K562 (cell line): ENCODE data around the gene MET. TPM values are rescaled to one million over a fixed set of nuclear protein-coding genes. Genes with fewer than 3 reads are reported as not detected.
A peak's percentile ranks its signal among the peaks of the same experiment; 100 is the strongest.

Experiments used
- ATAC-seq: fragments of 200-7000 bp; cut with Tn5 transposase; 3 replicates; pipeline ENCODE4 v1.9.1; 2020; ENCODE audit warnings: moderate library complexity
- BruUV-seq: library from RNA; stranded (reverse); fragments of 400-500 nt; replicated peaks from 2 replicates; lab custom pipeline; 2021; lab: Mats Ljungman, UMichigan
- CTCF ChIA-PET: fragments of 300-600 bp; formaldehyde crosslinking; extraction: SDS; loops from one replicate; lab custom pipeline; 2021; ENCODE audit warnings: low intra/inter-chr PET ratio; lab: Yijun Ruan, JAX
- POLR2A ChIA-PET: fragments of 300-600, 350-650 bp; sonication (Branson Sonifier 250); formaldehyde crosslinking; extraction: SDS; loops from one replicate; lab custom pipeline; 2021; ENCODE audit warnings: antibody characterized with exemption, inconsistent platforms; lab: Yijun Ruan, JAX
- DNase-seq, 4 experiments: peaks; one replicate each; pipeline versions ENCODE4 v3.0.0 to v3.0.0-alpha.2; 2011 to 2018; ENCODE audit warnings: low spot score in 3 of 4, mixed read lengths in 3 of 4; ENCODE audit errors: extremely low read depth in 1 of 4
- FAIRE-seq: peaks from 2 replicates; lab custom pipeline; 2011; peaks lifted over from hg19 to GRCh38; lab: Jason Lieb, UNC
- H2AFZ ChIP-seq: 2 replicates; pipeline ENCODE4 v1.6.0; 2011; ENCODE audit warnings: low read depth, low read length, control low read depth, inconsistent platforms
- H3K27ac ChIP-seq: fragments of 200-600 bp; 3 replicates; pipeline ENCODE4 v1.8.0; 2011; ENCODE audit warnings: low read depth, mild to moderate bottlenecking, control low read depth, inconsistent platforms, low read length, moderate library complexity, mixed read lengths; ENCODE audit errors: extremely low read depth
- H3K27me3 ChIP-seq, 2 experiments: fragments of 300-600 bp in 1 of 2; 2 replicates in 1 of 2; 3 replicates in 1 of 2; pipeline versions ENCODE4 v1.6.0 to v1.8.0; 2011; ENCODE audit warnings: inconsistent platforms in 2 of 2, low read length in 2 of 2, mild to moderate bottlenecking in 1 of 2, mixed read lengths in 1 of 2, moderate library complexity in 1 of 2; ENCODE audit not compliant: control insufficient read depth in 2 of 2, insufficient read depth in 2 of 2
- H3K36me3 ChIP-seq: fragments of 300-600 bp; 3 replicates; pipeline ENCODE4 v1.8.0; 2011; ENCODE audit warnings: mild to moderate bottlenecking, low read length, inconsistent platforms; ENCODE audit not compliant: control insufficient read depth, insufficient read depth
- H3K4me1 ChIP-seq, 2 experiments: fragments of 200-600 bp in 1 of 2; replicated peaks in 1 of 2; 2 replicates in 1 of 2; 3 replicates in 1 of 2; pipeline versions ENCODE4 v1.5.1 to v1.8.0; 2011; ENCODE audit warnings: inconsistent platforms in 2 of 2, low read length in 2 of 2, mild to moderate bottlenecking in 1 of 2, mixed read lengths in 1 of 2, moderate library complexity in 1 of 2; ENCODE audit not compliant: control insufficient read depth in 2 of 2, insufficient read depth in 2 of 2
- H3K4me2 ChIP-seq: 2 replicates; pipeline ENCODE4 v1.6.1; 2011; ENCODE audit warnings: low read length, control low read depth, inconsistent platforms, mixed read lengths; ENCODE audit not compliant: insufficient read depth
- H3K4me3 ChIP-seq: fragments of 200-600 bp; sonication (generic), shearing (Covaris generic); 2 replicates; pipeline ENCODE4 v1.5.1; 2016; ENCODE audit warnings: control low read depth, inconsistent platforms
- H3K79me2 ChIP-seq: fragments of 200-600 bp; 3 replicates; pipeline ENCODE4 v1.8.0; 2011; ENCODE audit warnings: low read length, inconsistent platforms; ENCODE audit not compliant: control insufficient read depth, insufficient read depth
- H3K9ac ChIP-seq, 2 experiments: 2 replicates each; pipeline versions ENCODE4 v1.6.0 to v1.6.1; 2011; ENCODE audit warnings: low read depth in 2 of 2, low read length in 2 of 2, control low read depth in 1 of 2, inconsistent platforms in 1 of 2, mild to moderate bottlenecking in 1 of 2, mixed read lengths in 1 of 2; ENCODE audit not compliant: insufficient read depth in 1 of 2
- H3K9me1 ChIP-seq: one replicate; pipeline ENCODE4 v1.6.0; 2011; ENCODE audit warnings: inconsistent platforms, mild to moderate bottlenecking, low read length, moderate library complexity; ENCODE audit not compliant: control insufficient read depth, insufficient read depth
- H3K9me3 ChIP-seq: replicated peaks from 2 replicates; pipeline ENCODE4 v1.5.1; 2011; ENCODE audit warnings: low read depth, low read length, inconsistent platforms; ENCODE audit not compliant: control insufficient read depth, insufficient read depth
- H4K20me1 ChIP-seq: replicated peaks from 2 replicates; pipeline ENCODE4 v1.6.1; 2011; ENCODE audit warnings: low read length, inconsistent platforms, mixed read lengths; ENCODE audit not compliant: control insufficient read depth, insufficient read depth
- ELF1 ChIP-seq: fragments of 200-800 bp; sonication (Bioruptor generic); IDR thresholded peaks from 2 replicates; pipeline ENCODE4 v1.6.1; 2016; ENCODE audit warnings: missing genetic modification characterization, missing compliant biosample characterization
- ESRRA ChIP-seq: fragments of 450-650 bp; IDR thresholded peaks from 2 replicates; pipeline ENCODE4 v1.6.1; 2014; ENCODE audit warnings: low read depth, mild to moderate bottlenecking, moderate library complexity, borderline replicate concordance
- HLTF ChIP-seq: fragments of 450-650 bp; IDR thresholded peaks from 2 replicates; pipeline ENCODE4 v1.6.1; 2016
- KDM4B ChIP-seq, 2 experiments: fragments of 450-650 bp in 1 of 2; sonication (generic) in 1 of 2; IDR thresholded peaks; 2 replicates each; pipeline ENCODE4 v1.6.1; 2016 to 2017; ENCODE audit warnings: borderline replicate concordance in 2 of 2, antibody characterized with exemption in 1 of 2, low read depth in 1 of 2, mild to moderate bottlenecking in 1 of 2
- RHOXF2B ChIP-seq: fragments of 250-450 bp; sonication (Bioruptor Pico); conservative IDR thresholded peaks from 2 replicates; pipeline ENCODE4 v1.5.1; 2021
- SPI1 ChIP-seq: IDR thresholded peaks from 2 replicates; pipeline ENCODE4 v1.6.1; 2011; ENCODE audit warnings: low read depth, low read length, control low read depth, borderline replicate concordance
- USF1 ChIP-seq: sonication (generic); formaldehyde crosslinking; IDR thresholded peaks from 2 replicates; pipeline ENCODE4 v1.9.0; 2022; ENCODE audit warnings: mild to moderate bottlenecking, missing genetic modification reagents
- ZNF609 ChIP-seq: sonication (generic); formaldehyde crosslinking; IDR thresholded peaks from 2 replicates; pipeline ENCODE4 v1.8.1; 2023; ENCODE audit warnings: missing genetic modification reagents, mild to moderate bottlenecking, borderline replicate concordance
- WGBS: fragments of 100-300 bp; shearing (Covaris generic); methylation state at CpG from one replicate; pipeline ENCODE4 v1.1.6; 2016; ENCODE audit warnings: low coverage, mixed read lengths; ENCODE audit not compliant: insufficient coverage; ENCODE audit errors: missing lambda C conversion rate; 5-methylcytosine and 5-hydroxymethylcytosine counted together
- in situ Hi-C: fragments of 300-500 bp; cut with MboI; formaldehyde crosslinking; loops from 4 replicates; pipeline ENCODE4 v1.15.0; 2018; ENCODE audit warnings: inconsistent platforms, mixed read lengths
- intact Hi-C: fragments of 100-400 bp; cut with micrococcal nuclease; formaldehyde crosslinking; loops from 2 replicates; pipeline ENCODE4 v1.14.2; 2022
- polyA plus RNA-seq, 8 experiments: library from polyadenylated mRNA; depleted of rRNA in 4 of 8; stranded (reverse) in 5 of 8; unstranded in 3 of 8; fragments of >200 nt; fragmentation: Nextera tagmentation in 2 of 8; fragmentation: Illumina TruSeq in 1 of 8; extraction: Ambion mirVana in 2 of 8; extraction: Trizol in 1 of 8; gene quantifications; 2 replicates each; pipeline versions ENCODE4 v1.2.1 to v1.2.3, GENCODE V29; 2011 to 2014; ENCODE audit warnings: inconsistent platforms in 1 of 8, missing spikeins in 1 of 8
- total RNA-seq, 7 experiments: library from RNA; depleted of rRNA in 6 of 7; stranded (reverse); fragments of >200 nt in 6 of 7; fragmentation: Illumina TruSeq in 2 of 7; extraction: Trizol in 2 of 7; gene quantifications; 2 replicates each; pipeline versions ENCODE4 v1.2.1 to v1.2.3, GENCODE V29; 2011 to 2021; ENCODE audit warnings: low replicate concordance in 1 of 7
- TF ChIP-seq, protein P1 (sequence below), 2 experiments: fragments of 450-650 bp in 1 of 2; sonication (generic) in 1 of 2; formaldehyde crosslinking; conservative IDR thresholded peaks; 2 replicates each; pipeline versions ENCODE4 v1.4.0 to v1.8.1; 2020 to 2022; ENCODE audit warnings: mild to moderate bottlenecking in 1 of 2, missing genetic modification reagents in 1 of 2

MET gene
- total and polyA plus RNA-seq, 9 of the 15 experiments (the other 6 are each of a cell fraction or from before 2014, with no cell fraction given): 0.84 to 2.4 (median 1.1) TPM

DNA sequence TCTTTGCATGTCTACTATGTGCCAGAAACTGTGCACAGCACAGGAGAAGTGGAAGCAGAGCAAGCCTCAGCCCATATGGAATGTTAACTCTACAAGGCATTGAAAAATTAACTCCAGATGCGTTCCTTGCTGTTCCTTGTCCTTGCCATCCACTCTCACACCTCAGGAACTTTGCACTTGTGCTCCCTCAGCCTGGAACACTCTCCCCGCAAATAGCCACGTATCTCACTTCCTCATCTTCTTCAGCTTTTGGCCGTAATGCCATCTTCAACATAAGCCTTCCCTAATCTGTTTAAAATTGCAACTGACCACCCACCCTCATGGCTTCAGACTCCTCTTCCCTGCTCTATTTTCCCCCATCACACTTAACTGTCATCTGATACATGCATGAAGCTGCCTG is 107.2 kb downstream of the MET start:
- Histone ChIP-seq H4K20me1 (no peaks in the 10 kb centered on the region), H3K4me3 (no peak overlapping the region), H3K27me3 (peaks cover 2 to 10% of the 10 kb centered on the region in 2 experiments; a peak in 2 of 5 replicates), H3K36me3 (no peaks in the 10 kb centered on the region), H3K4me1 (no peaks in the 10 kb centered on the region), H3K9ac (no peak overlapping the region), H3K4me2 (no peak overlapping the region), H3K79me2 (no peaks in the 10 kb centered on the region), H3K9me3 (no peaks in the 10 kb centered on the region), H2AFZ (no peak overlapping the region), H3K27ac (no peak overlapping the region), H3K9me1 (no peaks in the 10 kb centered on the region)
- no peak for DNase-seq
- TF ChIP-seq SPI1: peak; percentile 51; the same call in 1 of the 2 replicates
- TF ChIP-seq HLTF: no peak
- in situ Hi-C loops: no loop called here
- no peak for FAIRE-seq
- POLR2A ChIA-PET: interaction anchor here (0.8 to 1.8 kb wide), 2 partner anchors 17 to 126 kb away, joined by 3 to 7 read pairs; no protein-coding TSS in a partner anchor
- 3% methylated on average over 4 of the region's 4 CpGs for WGBS
- no peak for ATAC-seq
- BruUV-seq: no TSS peak
- CTCF ChIA-PET: no interaction called here
- intact Hi-C loops: no loop called here

- no TSS peak for BruUV-seq
- Histone ChIP-seq H3K9ac (no peak overlapping the region), H3K9me3 (no peaks in the 10 kb centered on the region), H3K4me2 (no peak overlapping the region), H3K79me2 (no peaks in the 10 kb centered on the region), H3K9me1 (no peaks in the 10 kb centered on the region), H3K27me3 (peaks cover 2 to 10% of the 10 kb centered on the region in 2 experiments; a peak in 2 of 5 replicates), H3K4me3 (no peak overlapping the region), H3K4me1 (no peaks in the 10 kb centered on the region), H2AFZ (no peak overlapping the region), H4K20me1 (no peaks in the 10 kb centered on the region), H3K36me3 (no peaks in the 10 kb centered on the region), H3K27ac (no peak overlapping the region)
- no peak for DNase-seq
- in situ Hi-C loops: no loop called here
- POLR2A ChIA-PET: interaction anchor here (0.7 to 1.8 kb wide), 4 partner anchors 8 to 127 kb away, joined by 3 to 7 read pairs (median 3); no protein-coding TSS in a partner anchor
- 0% methylated on average over 3 of the region's 3 CpGs for WGBS
- ATAC-seq: no peak
- intact Hi-C loops: no loop called here
- CTCF ChIA-PET: no interaction called here
- no peak for FAIRE-seq
- TF ChIP-seq ESRRA (no peak), KDM4B (IDR thresholded peaks at IDR 0.05; ENCODE audit: borderline replicate concordance in 2 of 2, low read depth in 1 of 2) (no peak), ELF1 (tag) (no peak), USF1 (CRISPR knock-in tag) (no peak), ZNF609 (CRISPR knock-in tag) (no peak), RHOXF2B (CRISPR knock-in tag) (no peak)
- TF ChIP-seq, protein P1, sequence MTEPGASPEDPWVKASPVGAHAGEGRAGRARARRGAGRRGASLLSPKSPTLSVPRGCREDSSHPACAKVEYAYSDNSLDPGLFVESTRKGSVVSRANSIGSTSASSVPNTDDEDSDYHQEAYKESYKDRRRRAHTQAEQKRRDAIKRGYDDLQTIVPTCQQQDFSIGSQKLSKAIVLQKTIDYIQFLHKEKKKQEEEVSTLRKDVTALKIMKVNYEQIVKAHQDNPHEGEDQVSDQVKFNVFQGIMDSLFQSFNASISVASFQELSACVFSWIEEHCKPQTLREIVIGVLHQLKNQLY (CRISPR knock-in tag; conservative IDR thresholded peaks at IDR 0.05): no peak
Observed at GRCh38 chr7:116779931-116780330, 107.9 kb downstream of the MET start.
